Stimulated activated memory B cell treated with anti-CD40 and anti-IgM and Interleukin-4, amounts not matched to agents 10 μg/mL and 1 μg/mL and 100 μg/mL, for 72 hours (primary cell): ENCODE measurements around the gene CILP2.
A peak's percentile ranks its signal among the peaks of the same experiment; 100 is the strongest.

Source experiments
- ATAC-seq: fragments of 150-1000 bp; cut with Tn5 transposase; 2 replicates; pipeline ENCODE4 v1.10.0; 2021
- H3K27ac Mint-ChIP-seq: one replicate; pipeline ENCODE4 v1.8.0; 2022; ENCODE audit warnings: mild to moderate bottlenecking, mixed read lengths
- H3K27me3 Mint-ChIP-seq: one replicate; pipeline ENCODE4 v1.8.0; 2022; ENCODE audit warnings: mixed read lengths
- H3K36me3 Mint-ChIP-seq: one replicate; pipeline ENCODE4 v1.8.0; 2022; ENCODE audit warnings: mixed read lengths
- H3K4me1 Mint-ChIP-seq: one replicate; pipeline ENCODE4 v1.8.0; 2022; ENCODE audit warnings: mixed read lengths
- H3K4me3 Mint-ChIP-seq: one replicate; pipeline ENCODE4 v1.8.0; 2022; ENCODE audit warnings: mild to moderate bottlenecking, moderate library complexity, mixed read lengths
- H3K9me3 Mint-ChIP-seq: one replicate; pipeline ENCODE4 v1.8.0; 2022; ENCODE audit warnings: mixed read lengths

CILP2 gene

DNA sequence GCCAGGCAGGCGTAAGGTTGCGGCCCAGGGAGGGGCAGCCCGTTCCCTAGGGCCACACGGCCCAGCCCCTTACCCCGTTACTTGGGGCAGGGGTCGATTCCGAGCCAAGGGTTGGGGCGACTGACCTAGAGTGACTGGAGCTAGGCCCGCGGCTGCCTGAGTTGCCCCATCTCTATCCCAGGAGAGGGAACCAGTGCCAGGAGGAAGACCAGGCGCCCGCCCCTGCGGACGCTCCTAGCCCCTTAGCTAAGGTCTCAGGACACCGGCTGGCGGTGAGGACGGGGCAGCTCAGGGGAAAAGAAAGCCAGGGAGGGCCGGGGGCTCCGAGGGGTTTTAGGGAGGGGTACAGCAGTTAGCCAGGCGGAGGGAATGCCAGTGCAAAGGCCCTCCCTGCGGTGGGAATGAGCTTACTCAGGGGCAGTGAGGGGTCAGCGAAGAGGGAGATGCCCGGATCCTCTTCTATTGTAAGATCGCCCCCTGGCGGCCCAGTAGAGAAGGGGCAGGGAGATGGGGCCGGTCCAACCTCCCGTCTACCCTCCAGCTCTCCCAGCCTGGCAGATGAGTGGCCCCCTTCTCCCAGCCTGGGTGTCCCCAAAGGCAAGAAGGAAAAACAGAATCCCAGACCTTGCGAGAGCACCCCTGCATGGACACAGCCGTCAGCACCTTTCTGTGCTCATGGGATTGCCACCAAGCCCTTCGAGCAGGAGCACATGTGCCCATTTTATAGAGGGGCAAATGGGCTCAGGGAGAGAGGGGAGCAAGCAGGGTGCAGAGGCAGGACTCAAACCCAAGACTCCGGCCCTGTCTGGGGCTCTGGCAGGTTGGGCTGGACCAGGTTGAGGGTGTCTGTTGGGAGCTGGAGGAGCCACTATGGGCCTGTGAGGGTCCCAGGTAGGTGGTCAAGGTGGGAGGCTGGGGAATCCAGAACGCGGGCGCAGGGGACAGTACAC, 16.3 kb downstream of the CILP2 start:
- Mint-ChIP-seq H3K4me3 (no peak overlapping the region), H3K9me3 (no peaks in the 10 kb centered on the region), H3K36me3 (peaks cover 10% of the 10 kb centered on the region), H3K4me1 (peaks cover 21% of the 10 kb centered on the region), H3K27me3 (peaks cover 10% of the 10 kb centered on the region), H3K27ac (no peak overlapping the region)
- no peak for ATAC-seq

DNA sequence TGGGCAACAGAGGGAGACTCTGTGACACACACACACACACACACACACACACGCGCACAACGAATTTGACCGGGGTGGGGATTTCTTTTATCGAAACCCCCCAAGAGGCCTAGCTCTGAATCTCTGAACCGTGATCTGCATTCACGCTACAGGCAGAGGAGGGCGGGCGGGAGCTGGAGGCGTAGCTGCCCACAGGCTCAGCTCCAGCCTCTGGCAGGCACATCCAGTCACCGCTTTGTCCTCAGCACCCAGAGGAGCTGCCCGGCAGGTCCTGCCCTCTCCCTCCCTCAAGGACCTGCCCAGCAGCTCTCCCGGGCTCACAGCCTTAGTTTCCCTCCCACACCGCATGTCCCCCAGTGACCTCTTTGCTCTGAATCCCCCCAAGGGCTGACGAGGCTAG, 20.0 kb downstream of the CILP2 start:
- Mint-ChIP-seq H3K27me3 (no peaks in the 10 kb centered on the region), H3K4me3 (no peak overlapping the region), H3K9me3 (no peaks in the 10 kb centered on the region), H3K36me3 (peaks cover 43% of the 10 kb centered on the region), H3K27ac (peak overlapping the region; percentile 45), H3K4me1 (peaks cover 21% of the 10 kb centered on the region)
- ATAC-seq: peak; percentile 34

DNA sequence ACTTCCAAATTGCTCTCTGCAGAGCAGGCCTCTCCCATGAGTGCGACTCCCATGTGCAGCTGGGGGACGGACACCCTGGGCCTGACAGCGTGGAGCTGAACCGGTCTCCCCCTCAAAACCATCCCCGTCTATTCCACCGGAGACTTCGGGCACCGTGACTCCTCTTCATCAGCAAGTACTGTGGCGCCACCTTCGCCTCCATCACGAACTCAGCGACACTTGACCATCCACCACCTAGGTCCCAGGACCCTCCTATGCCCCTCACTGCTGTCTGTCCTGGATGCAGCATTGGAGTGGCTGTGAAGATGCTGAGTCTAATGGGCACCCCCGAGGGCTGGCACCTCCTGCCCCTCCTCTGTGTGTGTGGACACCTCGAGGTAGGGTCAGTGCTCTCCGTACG, 20.6 kb downstream of the CILP2 start:
- Mint-ChIP-seq H3K36me3 (peaks cover 49% of the 10 kb centered on the region), H3K27ac (peak overlapping the region; percentile 45), H3K4me1 (peaks cover 21% of the 10 kb centered on the region), H3K4me3 (no peak overlapping the region), H3K9me3 (no peaks in the 10 kb centered on the region), H3K27me3 (no peaks in the 10 kb centered on the region)
- ATAC-seq: no peak

DNA sequence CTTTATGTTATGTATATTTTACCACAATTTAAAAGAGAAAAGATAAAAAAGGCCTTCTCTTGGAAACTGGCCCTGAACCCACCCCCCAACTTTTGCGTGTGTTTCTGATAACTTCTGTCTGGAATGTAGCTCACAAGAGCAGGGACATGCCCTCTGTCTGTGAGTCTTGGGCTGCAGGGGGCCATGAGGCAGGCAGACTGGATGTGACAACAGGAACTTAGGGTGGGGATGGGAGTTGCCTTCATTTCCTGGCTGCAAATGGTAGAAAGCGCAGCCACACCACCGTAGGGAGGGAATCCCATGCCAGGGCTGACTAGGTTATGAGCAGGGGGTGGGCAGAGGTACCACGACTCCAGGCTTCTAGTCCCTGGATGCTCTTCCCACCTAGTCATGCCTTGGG, 21.9 kb downstream of the CILP2 start:
- no peak for ATAC-seq
- Mint-ChIP-seq H3K27me3 (no peaks in the 10 kb centered on the region), H3K36me3 (peaks cover 61% of the 10 kb centered on the region), H3K4me3 (no peak overlapping the region), H3K27ac (no peak overlapping the region), H3K4me1 (peaks cover 12% of the 10 kb centered on the region), H3K9me3 (no peaks in the 10 kb centered on the region)

DNA sequence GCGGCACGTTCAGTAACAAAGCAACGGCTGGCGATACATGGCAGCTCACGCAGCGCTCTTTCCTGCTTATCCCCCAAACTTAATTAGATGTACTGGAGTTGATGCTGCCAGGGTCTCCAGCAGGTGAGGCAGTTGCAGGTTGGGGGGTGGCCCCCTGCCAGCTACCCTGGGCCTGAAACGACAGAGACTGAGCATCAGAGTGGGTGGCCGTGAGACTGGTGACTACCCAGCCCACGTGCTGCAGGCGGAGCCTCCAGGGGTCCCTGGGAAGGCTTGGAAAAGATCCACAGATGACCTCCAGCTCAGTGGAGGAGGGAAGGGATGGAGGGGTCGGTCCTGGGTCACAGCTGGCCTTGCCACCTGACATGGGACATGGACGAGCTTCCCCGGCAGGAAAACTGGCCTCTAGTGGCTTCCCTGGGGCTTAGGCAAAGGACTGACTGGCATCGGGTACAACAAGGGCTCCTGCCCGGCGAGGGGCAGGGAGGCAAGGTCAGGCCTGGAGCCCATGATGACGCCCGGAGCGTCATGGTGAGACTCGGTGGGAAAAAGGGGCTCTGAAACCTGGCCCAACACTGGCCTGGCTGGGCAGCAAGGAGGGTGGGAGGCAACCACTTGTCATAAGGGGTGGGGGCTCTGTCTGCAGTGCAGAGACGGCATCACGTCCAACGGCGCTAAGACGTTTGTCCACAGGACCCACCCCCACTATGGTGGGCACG, 24.0 kb downstream of the CILP2 start:
- Mint-ChIP-seq H3K9me3 (no peaks in the 10 kb centered on the region), H3K4me1 (peaks cover 12% of the 10 kb centered on the region), H3K36me3 (peaks cover 66% of the 10 kb centered on the region), H3K4me3 (no peak overlapping the region), H3K27ac (no peak overlapping the region), H3K27me3 (no peaks in the 10 kb centered on the region)
- no peak for ATAC-seq

DNA sequence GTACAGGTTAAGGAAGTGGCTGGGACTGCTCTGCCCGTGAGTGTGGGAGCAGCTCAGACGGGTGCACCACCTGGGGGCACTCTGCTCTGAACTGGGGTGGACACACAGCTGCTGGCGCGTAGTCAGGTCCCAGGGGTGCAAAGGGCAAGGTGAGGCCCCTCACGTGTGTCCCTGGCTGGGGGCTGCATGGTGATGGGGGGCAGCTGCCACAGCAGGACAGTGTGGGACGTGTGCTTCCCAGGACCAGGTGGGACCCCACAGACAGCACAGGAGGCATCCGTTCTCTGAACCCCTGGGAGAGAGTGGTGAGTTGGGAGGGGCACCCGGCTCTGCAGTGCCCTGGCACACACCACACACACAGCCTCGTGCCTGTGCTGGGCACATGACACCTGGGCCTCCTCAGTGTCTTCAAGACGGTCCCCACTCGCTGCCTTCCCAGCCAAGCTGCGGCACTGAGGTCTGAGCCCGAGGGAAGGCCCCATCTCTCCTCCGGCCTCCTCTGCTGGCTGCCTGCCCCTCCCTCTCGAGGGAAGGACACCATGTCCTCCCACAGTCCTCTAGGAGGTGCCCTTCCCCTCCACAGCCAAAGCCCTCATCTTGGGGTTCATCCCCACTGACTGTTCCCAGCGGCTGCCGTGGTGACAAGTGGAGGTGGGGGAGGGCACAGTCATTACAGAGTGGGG, 24.7 kb downstream of the CILP2 start:
- peak; percentile 17 for ATAC-seq
- Mint-ChIP-seq H3K36me3 (peaks cover 70% of the 10 kb centered on the region), H3K27ac (no peak overlapping the region), H3K4me3 (no peak overlapping the region), H3K4me1 (peaks cover 12% of the 10 kb centered on the region), H3K9me3 (no peaks in the 10 kb centered on the region), H3K27me3 (no peaks in the 10 kb centered on the region)

DNA sequence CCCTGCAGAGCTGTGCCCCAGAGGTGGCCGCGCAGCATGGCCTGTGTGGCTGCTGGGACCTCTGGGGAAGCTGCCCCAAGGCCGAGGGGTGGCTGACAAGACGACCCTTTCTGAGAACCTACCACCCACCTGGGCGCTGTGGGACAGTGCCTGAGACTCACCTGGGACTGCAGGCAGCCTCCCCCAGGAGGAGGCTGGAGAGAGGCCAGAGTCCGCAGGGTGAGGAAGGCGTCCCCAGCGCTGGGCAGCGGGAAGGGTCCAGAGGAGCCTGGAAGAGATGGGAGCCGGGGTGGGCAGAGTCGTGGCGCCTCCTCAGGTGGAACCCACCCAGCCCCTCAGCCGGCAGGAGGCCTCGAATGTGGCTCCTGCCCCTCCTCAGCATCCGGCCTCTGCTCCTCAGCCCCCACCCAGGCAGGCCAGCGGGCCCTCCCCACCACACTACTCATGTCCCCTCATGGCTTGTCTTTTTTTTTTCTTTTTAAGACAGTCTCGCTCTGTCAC, 25.3 kb downstream of the CILP2 start:
- Mint-ChIP-seq H3K9me3 (no peaks in the 10 kb centered on the region), H3K4me3 (no peak overlapping the region), H3K36me3 (peaks cover 73% of the 10 kb centered on the region), H3K27me3 (no peaks in the 10 kb centered on the region), H3K27ac (no peak overlapping the region), H3K4me1 (peaks cover 8% of the 10 kb centered on the region)
- no peak for ATAC-seq

DNA sequence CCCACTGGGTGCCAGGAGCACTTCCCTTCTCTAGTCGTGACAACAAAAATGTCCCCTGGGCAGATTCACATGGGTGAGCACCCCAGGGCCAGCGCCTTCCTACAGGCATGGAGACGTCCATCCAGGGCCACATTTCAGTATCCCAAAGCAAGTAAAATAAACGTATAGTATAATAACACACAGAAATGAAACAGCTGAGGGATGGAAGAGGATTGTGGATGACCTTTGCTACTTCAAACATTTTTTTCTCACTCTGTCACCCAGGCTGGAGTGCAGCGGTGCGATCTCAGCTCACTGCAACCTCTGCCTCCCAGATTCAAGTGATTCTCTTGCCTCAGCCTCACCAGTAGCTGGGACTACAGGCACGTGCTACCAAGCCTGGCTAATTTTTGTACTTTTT, 28.2 kb downstream of the CILP2 start:
- ATAC-seq: no peak
- no peaks in the 10 kb centered on the region for H3K9me3 Mint-ChIP-seq
- no peak overlapping the region for H3K4me3 Mint-ChIP-seq
- peaks cover 76% of the 10 kb centered on the region for H3K36me3 Mint-ChIP-seq
- no peaks in the 10 kb centered on the region for H3K27me3 Mint-ChIP-seq
- no peak overlapping the region for H3K27ac Mint-ChIP-seq
- H3K4me1 Mint-ChIP-seq: no peaks in the 10 kb centered on the region

DNA sequence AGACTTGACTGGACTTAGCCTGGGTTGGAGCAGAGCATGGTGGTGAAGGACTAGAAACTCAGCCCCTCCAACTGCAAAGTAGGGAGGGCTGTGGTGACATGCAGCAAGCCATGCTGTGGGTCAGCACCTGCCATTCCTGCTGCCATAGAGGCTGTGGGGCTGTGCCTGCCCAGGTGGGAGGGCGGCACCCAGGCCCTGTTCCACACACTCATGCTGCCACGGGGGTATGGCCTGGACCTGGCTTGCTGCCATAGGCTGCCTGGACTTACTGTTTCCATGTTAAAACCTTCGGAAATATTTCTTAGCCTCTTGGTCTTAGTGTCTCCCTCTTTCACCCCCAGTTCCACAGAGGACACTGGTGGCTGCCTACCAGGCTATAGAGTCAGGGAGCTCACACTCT, 29.3 kb downstream of the CILP2 start:
- Mint-ChIP-seq H3K4me3 (no peak overlapping the region), H3K9me3 (no peaks in the 10 kb centered on the region), H3K4me1 (no peaks in the 10 kb centered on the region), H3K36me3 (peaks cover 66% of the 10 kb centered on the region), H3K27me3 (no peaks in the 10 kb centered on the region), H3K27ac (no peak overlapping the region)
- no peak for ATAC-seq

DNA sequence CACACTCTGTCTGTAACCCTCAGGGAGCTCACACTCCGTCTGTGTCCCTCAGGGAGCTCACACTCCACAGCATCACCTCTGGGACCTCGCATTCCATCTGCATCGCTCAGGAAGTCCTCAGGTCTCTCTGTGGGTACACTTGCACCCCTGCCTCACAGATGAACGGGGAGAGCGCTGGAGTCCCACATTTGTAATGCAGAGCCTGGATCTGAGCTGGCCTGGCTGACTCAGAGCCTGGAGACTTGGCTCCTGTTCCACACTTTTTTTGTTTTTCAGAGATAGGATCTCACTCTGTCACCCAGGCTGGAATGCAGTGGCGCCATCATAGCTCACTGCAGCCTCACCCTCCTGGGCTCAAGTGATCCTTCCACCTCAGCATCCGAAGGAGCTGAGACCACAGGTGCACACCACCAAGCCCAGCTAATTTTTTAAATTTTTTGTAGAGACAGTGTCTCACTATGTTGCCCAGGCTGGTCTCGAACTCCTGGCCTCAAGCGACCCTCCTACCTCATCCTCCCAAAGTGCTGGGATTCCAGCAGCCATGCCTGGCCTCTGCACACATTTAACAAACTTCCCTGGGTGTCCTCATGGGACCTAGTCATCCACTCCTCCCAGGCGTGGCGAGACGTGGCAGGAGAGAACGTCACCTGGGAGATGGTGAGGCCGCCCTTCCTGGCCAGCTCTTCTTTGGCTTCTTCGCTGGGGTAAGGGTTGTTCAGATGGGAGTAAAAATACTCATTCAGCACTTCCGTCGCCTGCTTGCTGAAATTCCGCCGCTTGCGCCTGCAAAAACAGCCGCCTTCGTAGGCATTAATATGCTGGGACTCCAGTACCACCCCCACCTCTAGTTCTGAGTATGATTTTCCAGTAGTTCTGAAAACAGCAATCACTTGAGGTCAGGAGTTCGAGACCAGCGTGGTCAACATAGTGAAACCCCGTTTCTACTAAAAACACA, 31.0 kb downstream of the CILP2 start:
- Mint-ChIP-seq H3K27me3 (no peaks in the 10 kb centered on the region), H3K27ac (peak overlapping the region; percentile 25), H3K36me3 (peaks cover 50% of the 10 kb centered on the region), H3K4me1 (no peaks in the 10 kb centered on the region), H3K9me3 (no peaks in the 10 kb centered on the region), H3K4me3 (no peak overlapping the region)
- no peak for ATAC-seq

DNA sequence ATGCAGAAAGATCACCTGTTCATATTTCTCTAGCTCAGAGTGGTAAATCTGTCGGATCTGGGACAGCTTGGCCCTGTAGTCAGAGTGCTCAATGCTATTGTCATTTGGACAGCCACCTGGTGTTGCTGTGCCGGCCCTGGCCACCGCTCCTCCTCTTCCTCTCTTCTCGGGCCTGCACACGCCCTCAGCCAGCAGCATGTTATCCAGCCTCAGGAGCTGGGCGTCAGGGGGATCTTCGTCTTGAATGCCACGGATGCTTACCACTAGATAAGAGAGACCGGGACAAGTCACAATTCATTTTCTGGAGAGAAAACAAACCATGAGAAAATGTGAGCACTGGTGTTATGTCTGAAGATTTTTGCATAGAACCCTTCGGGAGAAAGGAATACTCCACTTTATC, 32.5 kb downstream of the CILP2 start:
- Mint-ChIP-seq H3K27me3 (no peaks in the 10 kb centered on the region), H3K4me3 (no peak overlapping the region), H3K4me1 (peaks cover 4% of the 10 kb centered on the region), H3K27ac (no peak overlapping the region), H3K9me3 (no peaks in the 10 kb centered on the region), H3K36me3 (peaks cover 41% of the 10 kb centered on the region)
- ATAC-seq: no peak

DNA sequence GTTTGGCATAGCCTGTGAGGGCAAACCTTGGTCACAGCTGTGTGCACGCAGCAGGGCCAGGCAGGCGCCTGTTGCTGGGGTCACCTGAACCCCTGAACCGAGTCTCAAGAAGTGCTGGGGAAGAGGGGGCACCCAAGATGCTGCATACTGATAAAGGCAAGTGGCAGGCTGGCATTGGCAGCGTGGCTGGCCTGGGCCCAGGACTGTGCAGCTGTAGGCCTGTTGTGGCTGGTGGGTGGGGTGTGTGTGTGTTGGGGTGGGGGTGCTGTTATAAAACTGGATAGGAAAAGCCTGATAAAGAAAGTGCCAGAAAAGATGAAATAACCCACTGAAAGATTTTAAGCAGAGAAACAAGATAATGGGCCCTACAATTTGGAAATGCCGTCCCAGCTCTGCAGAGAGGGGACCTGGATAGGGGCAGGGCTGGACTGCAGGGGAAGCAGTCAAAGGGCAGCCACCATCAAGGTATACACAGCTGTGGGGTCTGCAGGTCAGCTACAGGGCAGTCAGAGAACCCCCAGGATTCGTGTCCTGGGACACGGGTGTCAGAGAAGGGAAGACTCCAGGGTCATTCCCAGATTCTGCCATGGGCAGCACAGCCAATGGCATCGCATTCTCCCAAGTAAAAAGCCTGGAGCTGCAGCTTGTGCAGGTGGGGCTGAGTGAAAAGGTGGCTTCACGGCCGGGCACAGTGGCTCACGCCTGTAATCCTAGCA, 33.2 kb downstream of the CILP2 start:
- H3K9me3 Mint-ChIP-seq: no peaks in the 10 kb centered on the region
- H3K36me3 Mint-ChIP-seq: peaks cover 44% of the 10 kb centered on the region
- H3K27ac Mint-ChIP-seq: no peak overlapping the region
- H3K4me3 Mint-ChIP-seq: no peak overlapping the region
- no peaks in the 10 kb centered on the region for H3K27me3 Mint-ChIP-seq
- peaks cover 6% of the 10 kb centered on the region for H3K4me1 Mint-ChIP-seq
- no peak for ATAC-seq

DNA sequence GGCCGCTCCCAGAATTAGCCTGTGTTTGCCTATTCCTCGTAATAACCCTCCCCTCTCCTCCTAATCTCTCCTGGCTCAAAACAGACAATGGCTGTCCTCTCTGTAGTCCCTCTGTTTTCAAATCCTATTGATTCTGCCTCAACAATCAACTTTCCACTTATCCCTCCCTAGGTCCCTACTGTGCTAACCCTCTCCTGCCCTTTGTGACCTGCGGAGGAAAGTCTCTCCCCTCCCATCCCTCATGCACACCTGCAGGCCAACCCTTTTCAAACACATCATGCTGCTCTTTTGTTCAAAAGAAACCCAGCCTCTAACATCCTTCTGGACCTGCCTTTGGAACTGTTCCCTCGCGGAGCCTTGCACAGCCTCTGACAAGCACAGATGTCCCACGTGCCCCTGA, 37.3 kb downstream of the CILP2 start:
- Mint-ChIP-seq H3K27ac (no peak overlapping the region), H3K9me3 (no peaks in the 10 kb centered on the region), H3K36me3 (peaks cover 22% of the 10 kb centered on the region), H3K27me3 (no peaks in the 10 kb centered on the region), H3K4me1 (peaks cover 6% of the 10 kb centered on the region), H3K4me3 (no peak overlapping the region)
- no peak for ATAC-seq

DNA sequence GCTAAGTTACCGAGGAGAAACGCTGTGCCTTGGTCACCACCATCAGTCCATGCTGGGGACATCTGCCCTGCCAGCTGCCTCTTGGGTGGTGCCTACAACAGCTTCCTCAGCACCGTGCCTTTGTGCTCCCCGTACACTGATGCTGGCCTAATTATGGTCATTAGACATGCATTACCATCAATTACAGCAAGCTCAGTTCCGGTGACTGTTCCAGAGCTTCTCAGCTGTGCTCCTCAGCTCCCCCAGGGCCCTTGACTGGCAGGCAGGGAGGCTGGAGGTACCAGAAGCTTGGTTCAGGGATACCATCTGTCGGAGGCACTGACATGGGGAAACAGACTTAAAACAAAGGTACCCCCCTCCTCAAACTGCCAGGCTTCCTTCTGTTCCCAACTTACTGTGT, 40.2 kb downstream of the CILP2 start:
- H3K4me1 Mint-ChIP-seq: peaks cover 19% of the 10 kb centered on the region
- H3K36me3 Mint-ChIP-seq: peaks cover 32% of the 10 kb centered on the region
- ATAC-seq: no peak
- no peaks in the 10 kb centered on the region for H3K27me3 Mint-ChIP-seq
- H3K27ac Mint-ChIP-seq: no peak overlapping the region
- H3K9me3 Mint-ChIP-seq: no peaks in the 10 kb centered on the region
- no peak overlapping the region for H3K4me3 Mint-ChIP-seq
